NCI-H69 (cell line): ENCODE results near the gene FAM168A.
"Not testable (repeated sequence)": the region's sequence is repeated elsewhere in the genome, so short reads cannot be mapped to it uniquely, and the experiment has no call there.

Source experiments
- DNase-seq: peaks from one replicate; lab custom pipeline; 2025; lab: John Stamatoyannopoulos, UW

Gene FAM168A

DNA sequence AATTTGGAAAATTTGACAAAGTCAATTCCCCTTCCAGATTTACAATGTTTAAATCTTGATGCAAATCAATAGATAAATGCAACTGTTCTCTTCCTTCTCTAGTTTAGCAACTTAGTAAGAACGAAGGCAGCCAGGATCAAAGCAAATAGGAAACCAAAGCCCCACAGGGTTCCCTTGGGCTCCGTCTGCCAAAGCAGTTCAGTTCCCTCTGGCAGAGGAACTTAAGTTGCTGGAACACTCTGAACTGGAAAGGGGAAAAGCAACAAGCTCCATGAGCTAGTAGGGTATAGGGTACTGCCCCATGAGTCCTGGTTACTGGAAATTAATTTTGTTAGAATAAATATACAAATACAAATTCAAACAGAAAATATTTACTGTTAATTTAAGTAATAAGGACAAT, 130.4 kb downstream of the FAM168A start:
- DNase-seq, result no peak

DNA sequence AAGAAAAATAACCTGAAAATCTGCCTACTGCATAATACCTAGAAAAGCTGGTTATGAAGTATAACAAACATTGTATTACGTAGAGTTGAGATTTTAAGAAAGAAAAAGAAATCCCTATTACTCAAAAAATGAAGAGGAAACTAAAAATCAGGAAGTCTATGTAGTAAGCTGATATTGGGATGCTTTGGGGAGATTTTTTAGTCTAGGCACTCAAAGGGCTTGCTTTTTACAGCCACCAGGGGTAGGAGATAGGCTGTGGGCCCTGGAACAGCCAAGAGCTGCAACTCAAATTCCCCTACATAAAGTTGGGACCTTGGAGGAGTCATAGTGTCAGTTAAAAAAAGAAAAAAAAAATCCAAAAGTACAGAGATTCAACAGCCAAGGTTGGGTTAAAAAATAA, 131.3 kb downstream of the FAM168A start:
- DNase-seq, result no peak

DNA sequence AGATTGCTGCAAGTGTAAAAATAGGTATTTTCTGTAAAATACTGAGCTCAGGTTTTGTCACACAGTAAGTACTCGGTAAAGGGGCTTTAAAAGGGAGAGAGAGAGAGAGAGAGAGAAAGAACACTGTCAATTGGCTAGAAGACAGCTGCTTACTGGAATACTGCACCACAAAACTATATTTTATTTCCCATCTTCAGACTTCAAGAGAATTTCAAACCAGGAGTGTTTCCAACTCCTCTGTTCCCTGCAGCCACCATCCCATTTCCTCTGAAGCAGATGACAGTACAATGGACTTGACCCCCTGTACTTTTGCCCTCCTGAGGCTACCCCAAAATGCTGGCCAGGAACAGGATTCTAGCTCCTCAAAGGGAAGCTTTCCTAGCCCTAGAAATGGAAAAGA, 132.0 kb downstream of the FAM168A start:
- DNase-seq, result no peak

DNA sequence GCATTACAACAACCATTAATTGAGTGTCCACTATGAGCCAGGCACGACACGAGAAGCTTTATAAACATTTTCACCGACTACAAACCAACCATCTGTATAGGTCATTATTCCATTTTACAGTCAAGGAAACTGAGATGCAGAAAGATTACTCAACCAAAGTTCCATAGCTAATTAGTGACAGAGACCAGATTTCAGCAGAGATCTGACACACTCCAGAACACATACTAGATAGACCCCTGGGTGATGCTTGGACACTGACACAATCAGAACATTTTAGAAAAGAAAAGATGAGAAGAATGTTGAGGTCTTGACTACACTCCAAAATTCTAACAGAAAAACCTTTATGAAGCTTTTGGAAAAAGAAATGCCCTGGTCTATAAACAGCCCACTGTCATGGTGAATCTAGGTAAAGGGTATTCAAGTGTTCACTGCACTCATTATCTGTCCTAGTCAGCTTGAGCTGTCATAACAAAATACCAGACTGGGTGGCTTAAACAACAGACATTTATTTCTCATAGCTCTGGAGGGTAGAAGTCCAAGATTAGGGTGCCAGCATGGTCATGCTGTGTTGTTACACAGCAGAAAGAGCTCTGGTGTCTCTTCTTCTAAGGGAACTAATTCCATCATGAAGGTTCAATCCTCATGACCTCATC, 132.8 kb downstream of the FAM168A start:
- DNase-seq, result no peak

DNA sequence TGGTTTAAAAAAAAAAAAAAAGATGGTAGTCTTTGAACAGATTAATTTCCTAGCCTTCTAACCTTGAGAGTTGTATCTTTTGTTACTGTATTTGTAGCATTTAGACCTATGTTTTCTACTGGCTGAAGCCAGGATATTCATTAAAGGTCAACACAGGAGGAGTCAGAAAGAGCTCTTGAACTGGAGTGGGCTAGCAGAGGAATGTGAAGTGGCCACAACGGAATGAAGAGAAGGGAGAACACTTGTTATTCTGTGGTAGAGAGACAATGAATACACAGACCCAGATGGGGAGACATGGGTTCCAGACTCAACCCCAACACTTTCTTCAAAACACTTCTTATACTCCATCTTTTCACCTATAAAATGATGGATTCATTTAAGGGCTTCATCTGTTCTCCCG, 133.6 kb downstream of the FAM168A start:
- DNase-seq, result no peak

DNA sequence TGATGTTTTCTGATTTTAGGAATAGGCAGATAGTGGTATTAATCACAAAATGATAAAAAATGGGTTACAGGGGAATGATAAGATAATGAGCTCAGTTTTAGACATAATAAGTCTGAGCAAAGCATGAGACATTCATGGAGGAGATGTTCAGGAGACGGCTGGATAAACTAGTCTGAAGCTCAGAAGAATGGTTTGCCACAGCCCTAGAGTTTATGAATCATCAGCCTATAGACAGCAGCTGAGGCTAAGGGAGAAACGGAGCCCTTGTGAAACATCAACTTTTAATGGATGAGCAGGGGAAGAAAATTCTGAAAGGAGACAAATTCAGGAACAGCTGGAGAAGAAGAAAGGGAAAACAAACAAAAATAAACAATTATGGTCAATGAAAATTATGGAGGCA, 134.6 kb downstream of the FAM168A start:
- no peak for DNase-seq

DNA sequence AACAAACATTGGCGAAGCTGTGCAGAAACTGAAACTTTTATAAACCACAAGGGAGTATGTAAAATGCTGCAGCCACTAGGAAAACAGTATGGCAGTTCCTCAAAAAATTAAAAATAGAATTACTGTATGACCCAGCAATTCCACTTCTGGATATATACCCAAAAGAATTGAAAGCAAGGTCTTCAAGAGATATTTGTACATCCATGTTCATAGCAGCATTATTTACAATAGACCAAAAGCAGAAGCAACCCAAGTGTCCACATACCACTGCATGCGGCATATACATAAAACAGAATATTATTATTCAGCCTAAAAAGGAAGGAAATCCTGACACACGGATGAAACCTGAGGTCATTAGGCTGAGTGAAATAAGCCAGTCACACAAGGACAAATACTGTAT, 135.9 kb downstream of the FAM168A start:
- no peak for DNase-seq

DNA sequence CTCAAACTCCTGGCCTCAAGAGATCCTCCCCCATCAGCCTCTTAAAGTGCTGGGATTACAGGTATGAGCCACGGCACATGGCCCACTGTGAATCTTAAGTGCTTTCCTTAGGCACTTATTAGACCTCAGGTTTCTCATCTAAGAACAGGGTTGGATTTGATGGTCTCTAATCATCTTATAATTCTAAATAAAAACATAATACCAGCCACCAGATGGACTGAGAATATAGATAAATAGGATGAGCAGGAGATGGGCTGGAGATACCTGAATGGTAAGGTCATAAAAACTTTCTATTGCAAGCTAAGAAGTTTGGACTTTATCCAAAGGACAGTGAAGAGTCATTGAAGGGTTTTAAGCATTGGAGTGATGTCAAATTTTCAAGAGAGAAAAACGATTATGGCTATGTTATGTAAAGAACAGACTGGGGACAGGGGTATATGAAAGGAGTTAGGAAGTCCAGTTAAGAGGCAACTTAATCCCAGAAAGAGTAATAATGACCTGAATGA, 136.5 kb downstream of the FAM168A start:
- no peak for DNase-seq

DNA sequence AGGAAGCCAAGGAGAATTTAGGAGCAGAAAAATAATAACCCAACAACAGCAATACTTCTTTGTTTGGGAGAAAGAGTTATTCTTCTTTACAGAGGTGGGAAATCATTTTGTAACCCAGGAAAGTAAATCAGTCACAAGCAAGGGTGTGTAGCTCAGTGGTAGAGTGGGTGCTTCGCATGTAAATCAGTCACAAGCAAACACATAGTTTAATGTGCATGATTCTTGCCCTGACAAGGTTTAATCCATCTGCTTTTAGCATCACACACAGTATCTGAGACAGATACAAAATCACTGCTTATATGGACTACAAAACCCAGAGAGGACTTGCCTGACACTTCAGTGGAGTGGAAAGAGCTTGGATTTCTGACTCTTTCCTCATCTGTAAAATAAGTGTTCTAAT, 139.7 kb downstream of the FAM168A start:
- DNase-seq, result no peak

DNA sequence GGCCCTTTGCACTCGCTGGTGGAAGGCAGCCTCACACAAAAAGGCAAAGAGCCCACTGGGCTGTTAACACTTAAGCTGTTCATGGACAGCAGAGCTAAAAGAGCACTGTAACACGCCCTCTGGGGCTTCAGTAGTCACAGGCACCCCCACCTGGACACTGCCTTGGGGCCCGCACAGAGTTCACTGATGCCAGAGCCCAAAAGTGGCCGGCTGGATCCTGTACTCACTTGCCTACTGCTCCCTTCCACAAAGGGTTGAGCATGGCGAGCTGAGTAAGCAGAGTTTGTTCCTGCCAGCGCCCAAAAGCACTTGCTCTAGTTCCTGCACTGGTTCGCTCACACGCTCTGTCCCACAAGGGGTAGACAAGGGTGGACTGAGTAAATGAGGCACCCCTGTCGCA, 142.9 kb downstream of the FAM168A start:
- DNase-seq, result no peak

DNA sequence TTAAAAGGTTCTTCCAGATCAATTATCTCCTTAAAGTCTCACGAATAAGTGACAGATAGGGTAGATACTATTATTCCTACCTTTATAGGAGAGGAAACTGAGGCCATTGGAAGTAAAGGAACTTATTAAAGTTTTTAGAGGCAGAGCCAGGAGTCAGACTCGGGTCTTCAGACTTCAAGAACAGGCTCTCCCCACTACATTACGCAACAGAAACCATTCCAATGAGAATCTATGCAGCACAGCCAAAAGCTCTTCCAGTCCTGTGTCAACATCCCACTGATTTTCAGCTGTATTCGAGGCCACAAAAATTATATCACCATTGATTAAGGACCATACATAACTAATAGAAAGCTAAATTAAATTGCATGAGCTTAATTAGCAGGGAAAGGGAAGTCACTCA, 144.3 kb downstream of the FAM168A start:
- no peak for DNase-seq

DNA sequence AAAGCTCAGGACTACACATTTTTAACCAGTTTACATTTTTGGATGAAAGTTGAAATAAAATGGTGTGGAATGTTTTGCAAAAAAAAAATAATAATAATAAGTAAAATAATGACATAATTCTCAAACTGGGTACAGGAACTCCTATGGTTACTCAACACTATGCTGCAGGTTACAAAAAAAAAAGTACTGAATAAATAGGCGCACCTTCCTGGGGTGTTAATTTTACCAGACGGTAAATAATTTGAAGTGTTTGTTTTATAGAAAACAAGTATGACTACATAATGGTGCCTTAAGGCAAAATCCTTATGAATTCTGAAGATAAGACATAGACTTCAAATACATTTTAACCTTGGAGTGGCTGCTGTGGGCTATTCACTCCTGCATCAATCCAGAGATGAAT, 145.2 kb downstream of the FAM168A start:
- DNase-seq, result peak; percentile 14

DNA sequence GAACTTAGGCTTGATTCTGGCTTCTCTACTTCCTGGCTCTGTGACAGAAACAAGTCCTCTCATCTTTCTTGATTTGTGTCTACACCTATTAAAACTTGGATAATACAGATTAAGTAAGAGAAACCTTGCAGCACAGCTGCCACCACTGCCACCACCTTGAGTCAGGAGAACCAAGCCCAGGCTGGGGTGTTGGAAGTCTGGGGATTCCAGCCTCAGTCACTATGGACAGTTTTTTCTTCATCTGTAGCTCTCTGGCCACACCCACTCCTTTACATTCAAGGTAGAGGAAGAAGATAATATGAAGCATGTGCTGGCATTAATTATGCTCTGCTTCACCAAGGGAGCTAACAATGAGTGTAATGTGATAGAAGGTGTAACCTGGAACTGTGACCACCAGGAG, 146.0 kb downstream of the FAM168A start:
- peak; percentile 39 for DNase-seq

DNA sequence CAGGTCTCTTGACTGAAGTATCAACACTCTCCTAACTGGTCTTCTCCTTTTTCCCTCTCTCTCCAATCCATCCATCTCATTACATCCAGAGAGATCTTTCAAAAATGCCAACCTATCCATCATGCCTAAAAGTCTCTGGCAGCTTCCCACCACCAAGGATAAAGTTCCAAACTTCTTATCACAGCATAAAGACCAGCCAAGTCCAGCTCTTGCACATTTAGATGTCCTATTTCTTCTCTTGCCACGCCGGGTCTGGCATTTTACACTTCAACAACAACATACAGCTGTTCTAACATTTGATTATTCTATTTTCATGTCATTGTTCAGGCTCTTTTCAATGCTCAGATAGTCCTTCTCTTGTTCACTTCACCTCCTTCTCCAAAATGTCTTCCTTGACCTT, 151.1 kb downstream of the FAM168A start:
- DNase-seq, result no peak

DNA sequence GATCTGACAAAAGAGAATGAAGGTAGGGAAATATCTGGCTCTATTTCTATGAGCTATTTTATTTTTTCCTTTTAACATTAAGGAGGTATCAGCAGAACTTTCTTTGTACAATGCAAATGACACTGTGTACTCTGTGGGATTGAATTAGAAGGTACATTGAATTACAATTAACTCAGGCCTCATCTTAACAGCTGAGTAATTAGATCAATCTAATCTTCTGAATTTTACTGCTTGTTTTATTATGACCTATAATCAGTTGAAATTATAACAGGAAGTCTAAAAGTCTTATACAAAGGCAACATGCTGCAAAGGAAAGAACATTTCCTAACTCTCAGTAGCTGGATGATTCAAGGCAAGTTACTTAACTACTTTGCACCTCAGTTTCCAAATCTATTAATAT, 151.9 kb downstream of the FAM168A start:
- peak; percentile 64 for DNase-seq

DNA sequence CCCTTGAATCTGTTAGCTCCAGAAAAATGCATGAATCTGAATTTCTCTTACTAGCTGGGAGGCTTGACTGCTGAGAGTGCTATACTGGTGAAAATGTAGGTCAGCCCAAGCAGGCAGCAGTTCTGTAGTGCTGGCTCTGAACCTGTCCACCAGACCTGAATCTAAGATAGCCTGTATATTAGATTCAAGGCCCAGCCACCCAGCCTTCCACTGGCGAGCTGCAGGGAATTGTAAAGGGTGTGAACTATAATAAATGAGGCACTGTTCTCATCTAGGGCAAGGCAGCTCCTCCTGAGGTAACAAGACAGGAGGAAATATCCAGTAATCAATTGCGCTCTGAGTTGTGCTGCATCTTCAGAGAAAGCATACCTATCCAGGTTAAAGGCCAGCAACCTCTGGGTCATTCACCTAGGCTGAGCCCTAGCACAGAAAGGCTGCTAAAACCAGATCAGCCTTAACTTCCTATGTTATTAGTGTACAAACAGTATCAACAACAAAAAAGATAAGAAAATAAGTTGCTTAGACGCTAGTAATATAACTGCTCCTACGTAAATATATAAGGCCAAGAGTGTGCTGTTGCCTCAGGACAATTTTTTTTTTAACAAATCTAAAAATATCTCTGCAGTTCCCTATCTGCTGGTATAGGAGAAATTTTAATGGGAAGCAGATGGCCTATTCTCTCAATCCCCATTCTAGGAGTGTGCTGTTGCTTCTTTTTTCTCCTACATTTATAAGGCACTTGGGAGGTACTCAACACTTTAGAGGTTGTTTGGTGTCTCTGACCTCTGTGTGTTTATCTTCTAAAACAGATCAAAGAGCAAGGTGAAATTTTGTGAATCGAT, 158.7 kb downstream of the FAM168A start:
- no peak for DNase-seq

DNA sequence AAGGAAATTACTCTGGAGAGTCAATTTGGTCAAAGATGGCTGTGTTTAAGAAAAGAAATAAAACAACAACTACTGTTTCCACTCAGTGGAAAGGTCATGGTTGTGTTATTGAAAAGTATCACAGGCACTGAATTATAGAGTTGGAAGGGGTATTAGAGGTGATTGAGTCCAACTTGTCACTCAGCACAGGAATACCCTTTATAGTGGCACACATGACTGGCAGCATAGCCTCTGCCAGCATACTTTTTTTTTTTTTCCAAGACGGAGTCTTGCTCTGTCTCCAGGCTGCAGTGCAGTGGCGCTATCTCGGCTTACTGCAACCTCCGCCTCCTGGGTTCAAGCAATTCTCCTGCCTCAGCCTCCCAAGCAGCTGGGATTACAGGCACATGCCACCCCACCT, 161.1 kb downstream of the FAM168A start:
- DNase-seq, result not testable (repeated sequence)

DNA sequence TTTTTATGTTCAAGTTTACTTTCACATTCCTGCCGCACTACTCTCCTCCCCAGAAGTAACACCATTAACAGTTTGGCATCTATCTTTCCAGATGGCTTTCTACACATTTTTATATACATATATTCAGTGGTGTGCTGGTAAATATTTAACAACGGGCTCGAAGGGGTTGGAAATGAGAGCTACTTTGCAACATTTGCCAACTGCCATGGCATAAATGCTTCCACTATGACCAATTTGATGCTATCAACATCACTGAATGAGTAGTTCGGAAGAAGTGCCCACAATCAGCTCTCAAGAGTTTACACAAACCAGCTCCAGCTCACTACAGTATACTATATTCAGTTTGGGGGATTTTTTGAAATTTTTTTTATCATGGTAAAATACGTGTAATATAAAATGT, 166.5 kb downstream of the FAM168A start:
- no peak for DNase-seq

DNA sequence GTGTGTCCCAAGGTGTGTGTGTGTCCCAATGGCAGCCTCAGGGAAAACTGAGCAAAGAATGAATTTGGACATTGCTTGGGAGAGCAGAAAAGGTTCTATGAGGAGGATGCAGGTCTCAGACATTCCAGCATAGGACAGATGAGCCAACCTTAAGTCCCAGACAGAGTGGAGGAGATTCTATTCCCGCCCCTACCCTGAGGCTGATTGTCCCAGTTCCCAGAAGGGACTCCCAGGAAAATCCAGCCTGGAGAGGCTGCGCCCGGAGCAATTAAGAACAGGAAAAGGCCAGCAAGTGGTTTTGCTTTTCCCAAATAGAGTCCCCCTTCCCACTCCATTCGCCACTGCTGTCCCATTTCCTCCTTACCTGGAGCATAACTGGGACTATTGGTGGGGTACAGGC, 167.6 kb downstream of the FAM168A start:
- DNase-seq, result no peak

DNA sequence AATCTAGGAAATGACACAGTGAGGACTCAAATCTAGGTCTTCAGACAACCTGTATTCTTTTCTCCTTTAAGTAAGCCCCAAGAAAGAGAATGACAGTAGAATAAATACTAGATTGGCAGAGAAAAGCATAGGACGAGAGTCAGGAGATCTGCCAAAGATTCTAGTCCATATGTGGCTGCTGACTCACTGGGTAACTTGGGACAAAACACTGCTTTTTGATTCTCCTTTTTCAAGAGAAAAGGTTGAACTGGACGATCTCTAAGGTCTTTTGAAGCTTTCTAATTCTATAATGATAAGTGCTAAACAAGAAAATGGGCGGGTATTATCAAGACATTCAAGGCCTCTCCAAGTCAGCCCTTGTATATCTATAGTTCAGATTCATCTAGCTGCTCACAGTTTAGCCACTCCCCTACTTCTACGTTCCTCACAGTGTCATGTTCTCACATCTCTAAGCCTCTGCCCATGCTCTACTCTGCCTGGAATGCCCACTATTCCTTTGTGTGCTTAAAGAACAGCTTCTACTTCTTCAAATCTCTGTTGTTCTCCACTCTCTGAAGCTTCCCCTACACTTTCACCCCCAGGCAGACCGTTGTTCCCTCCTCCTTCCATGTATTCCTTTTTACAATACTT, 168.7 kb downstream of the FAM168A start:
- no peak for DNase-seq

DNA sequence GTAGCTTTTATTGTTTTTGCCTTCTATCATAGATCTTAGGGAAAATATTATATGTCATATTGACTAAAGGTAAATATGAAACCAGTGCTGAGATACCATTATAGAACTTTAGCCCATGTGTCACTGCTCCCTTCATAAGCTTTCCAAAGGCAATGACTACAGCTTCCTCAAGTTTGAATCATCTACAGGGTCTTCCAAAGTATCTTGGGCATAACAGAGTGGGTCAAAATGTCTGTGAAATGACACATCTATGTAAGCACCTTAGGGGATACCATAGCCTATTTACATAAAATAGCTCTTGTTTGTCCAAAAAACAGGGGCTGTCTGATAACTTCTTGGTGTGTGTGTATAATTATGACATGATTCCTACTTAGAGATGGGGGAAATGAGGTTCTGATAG, 169.2 kb downstream of the FAM168A start:
- no peak for DNase-seq

DNA sequence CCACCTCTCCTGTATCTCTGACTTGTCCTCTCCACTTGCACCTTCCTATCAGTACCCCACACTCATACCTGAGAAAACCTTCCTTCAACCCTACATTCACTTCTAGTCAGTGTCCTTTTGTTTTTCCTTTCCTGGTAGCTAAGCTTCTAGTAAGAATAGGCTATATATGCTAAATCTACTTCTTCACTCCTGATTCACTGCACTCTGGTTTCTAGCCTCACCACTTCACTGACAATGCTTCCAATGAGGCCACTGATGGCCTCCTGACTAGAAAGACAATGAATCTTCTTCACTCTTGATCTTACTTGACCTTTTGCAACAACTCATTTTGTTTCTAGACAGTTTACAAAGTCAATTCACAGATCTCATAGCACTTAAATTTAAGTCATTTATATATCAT, 169.7 kb downstream of the FAM168A start:
- no peak for DNase-seq

DNA sequence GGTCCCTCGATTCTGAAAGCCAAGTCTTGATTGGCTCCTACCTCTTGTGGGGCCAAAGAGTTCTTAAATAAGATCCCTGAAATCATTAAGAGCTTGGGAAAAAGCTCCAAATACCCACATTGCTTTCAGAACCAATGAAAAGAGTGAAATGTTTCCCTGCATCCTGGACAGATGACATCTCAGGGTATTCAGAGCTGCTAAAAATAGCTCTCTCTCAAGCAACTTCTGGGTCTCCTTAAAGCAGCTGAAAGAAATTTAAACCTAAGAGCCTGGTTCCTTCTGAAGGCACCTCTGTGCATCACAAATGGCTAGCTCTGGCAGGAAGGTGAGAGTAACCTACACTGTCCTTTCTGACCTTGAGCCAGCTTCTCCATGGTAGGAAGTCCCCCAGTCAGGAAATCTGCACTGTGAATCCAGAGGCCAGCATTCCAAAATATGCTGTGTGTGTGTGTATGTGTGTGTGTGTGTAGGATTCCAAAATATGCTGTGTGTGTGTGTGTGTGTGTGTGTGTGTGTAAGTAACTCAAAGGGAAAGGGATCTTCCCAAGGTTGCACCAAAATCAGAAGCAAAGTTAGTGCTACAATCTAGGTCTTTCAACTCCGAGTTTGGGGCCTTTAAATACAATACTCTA, 171.6 kb downstream of the FAM168A start:
- no peak for DNase-seq
